ENCODE data around the gene MRPL49. TPM values are rescaled to one million over a fixed set of nuclear protein-coding genes. Genes with fewer than 3 reads are reported as not detected.

Gene MRPL49
- total RNA-seq, 1 donor, result 41.6 TPM

DNA sequence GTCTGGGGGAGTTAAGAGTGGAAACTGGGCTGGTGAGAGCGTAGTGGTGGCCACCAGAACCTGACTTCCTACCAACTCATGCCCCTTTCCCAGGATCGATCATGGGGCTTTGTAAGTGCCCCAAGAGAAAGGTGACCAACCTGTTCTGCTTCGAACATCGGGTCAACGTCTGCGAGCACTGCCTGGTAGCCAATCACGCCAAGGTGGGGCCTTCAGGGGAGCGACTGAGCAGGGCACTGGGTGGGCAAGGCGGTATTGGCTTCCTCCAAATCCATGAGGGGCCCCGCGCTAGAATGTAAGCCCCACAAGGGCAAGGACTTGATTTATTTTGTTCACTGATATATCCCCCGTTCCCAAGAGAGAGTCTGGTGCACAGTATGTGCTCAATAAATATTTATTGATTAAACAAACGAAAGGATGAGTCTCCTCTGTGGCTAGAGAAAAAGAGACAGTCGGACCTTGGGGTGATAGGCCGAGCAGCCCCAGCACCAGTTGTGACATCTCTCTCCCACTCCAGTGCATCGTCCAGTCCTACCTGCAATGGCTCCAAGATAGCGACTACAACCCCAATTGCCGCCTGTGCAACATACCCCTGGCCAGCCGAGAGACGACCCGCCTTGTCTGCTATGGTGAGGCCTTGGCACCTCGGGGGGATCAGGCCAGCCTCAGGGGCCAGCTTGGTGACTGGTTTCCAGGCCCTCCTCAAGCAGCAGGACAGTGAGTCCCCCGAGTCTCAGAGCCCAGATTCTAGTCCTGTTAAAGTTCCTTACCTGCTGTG, 37.3 kb upstream of the MRPL49 start:
- H3K9me3 ChIP-seq (ENCODE audit: low read depth, low read length), result no peaks in the 10 kb centered on the region
- H4K20me1 ChIP-seq (ENCODE audit: insufficient read depth, low read length), result no peaks in the 10 kb centered on the region
- H3K27me3 ChIP-seq (ENCODE audit: insufficient read depth, low read length), result no peaks in the 10 kb centered on the region
- H2AFZ ChIP-seq (ENCODE audit: low read length), result peak overlapping the region; percentile 92
- peaks cover 46% of the 10 kb centered on the region for H3K36me3 ChIP-seq (ENCODE audit: insufficient read depth, low read length)
- peak overlapping the region; percentile 97 for H3K4me3 ChIP-seq (ENCODE audit: insufficient read depth, low read length)
- peak overlapping the region; percentile 99 for H3K4me2 ChIP-seq (ENCODE audit: insufficient read depth, low read length)
- DNase-seq (ENCODE audit: insufficient read length, low spot score, missing footprints), result peak; percentile 69
- peaks cover 53% of the 10 kb centered on the region for H3K79me2 ChIP-seq (ENCODE audit: insufficient read depth, low read length)
- H3K4me1 ChIP-seq (ENCODE audit: insufficient read depth, low read length), result peaks cover 22% of the 10 kb centered on the region
- TF ChIP-seq, protein P1, sequence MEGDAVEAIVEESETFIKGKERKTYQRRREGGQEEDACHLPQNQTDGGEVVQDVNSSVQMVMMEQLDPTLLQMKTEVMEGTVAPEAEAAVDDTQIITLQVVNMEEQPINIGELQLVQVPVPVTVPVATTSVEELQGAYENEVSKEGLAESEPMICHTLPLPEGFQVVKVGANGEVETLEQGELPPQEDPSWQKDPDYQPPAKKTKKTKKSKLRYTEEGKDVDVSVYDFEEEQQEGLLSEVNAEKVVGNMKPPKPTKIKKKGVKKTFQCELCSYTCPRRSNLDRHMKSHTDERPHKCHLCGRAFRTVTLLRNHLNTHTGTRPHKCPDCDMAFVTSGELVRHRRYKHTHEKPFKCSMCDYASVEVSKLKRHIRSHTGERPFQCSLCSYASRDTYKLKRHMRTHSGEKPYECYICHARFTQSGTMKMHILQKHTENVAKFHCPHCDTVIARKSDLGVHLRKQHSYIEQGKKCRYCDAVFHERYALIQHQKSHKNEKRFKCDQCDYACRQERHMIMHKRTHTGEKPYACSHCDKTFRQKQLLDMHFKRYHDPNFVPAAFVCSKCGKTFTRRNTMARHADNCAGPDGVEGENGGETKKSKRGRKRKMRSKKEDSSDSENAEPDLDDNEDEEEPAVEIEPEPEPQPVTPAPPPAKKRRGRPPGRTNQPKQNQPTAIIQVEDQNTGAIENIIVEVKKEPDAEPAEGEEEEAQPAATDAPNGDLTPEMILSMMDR (IDR thresholded peaks at IDR 0.05; ENCODE audit: extremely low read depth, low read depth, low read length), result no peak
- peak overlapping the region; percentile 91 for H3K27ac ChIP-seq (ENCODE audit: low read depth, low read length)

DNA sequence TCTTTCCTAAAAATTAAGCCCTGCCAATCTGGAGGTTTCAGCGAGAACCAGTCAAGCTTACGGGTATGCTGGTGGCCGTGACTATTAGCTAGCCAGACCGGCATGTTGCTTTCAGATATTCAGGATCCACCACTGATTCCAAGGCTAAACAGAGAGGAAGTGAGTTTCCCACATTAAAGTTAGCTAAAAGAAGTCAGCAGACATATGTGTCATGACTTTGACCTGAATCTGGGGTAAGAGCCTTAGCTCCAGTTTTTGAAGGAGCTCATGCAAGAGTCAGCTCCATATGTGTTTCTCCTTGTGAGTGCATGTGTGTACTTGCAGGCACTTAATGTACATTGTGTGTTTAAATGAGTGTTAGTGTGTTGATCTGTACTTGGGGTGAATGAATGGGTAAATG, 36.7 kb upstream of the MRPL49 start:
- H4K20me1 ChIP-seq (ENCODE audit: insufficient read depth, low read length), result no peaks in the 10 kb centered on the region
- H3K27ac ChIP-seq (ENCODE audit: low read depth, low read length), result peak overlapping the region; percentile 91
- TF ChIP-seq, protein P1 (IDR thresholded peaks at IDR 0.05; ENCODE audit: extremely low read depth, low read depth, low read length), result no peak
- no peak overlapping the region for H2AFZ ChIP-seq (ENCODE audit: low read length)
- H3K36me3 ChIP-seq (ENCODE audit: insufficient read depth, low read length), result peaks cover 45% of the 10 kb centered on the region
- peaks cover 49% of the 10 kb centered on the region for H3K79me2 ChIP-seq (ENCODE audit: insufficient read depth, low read length)
- H3K9me3 ChIP-seq (ENCODE audit: low read depth, low read length), result no peaks in the 10 kb centered on the region
- H3K4me3 ChIP-seq (ENCODE audit: insufficient read depth, low read length), result peak overlapping the region; percentile 97
- DNase-seq (ENCODE audit: insufficient read length, low spot score, missing footprints), result no peak
- H3K4me2 ChIP-seq (ENCODE audit: insufficient read depth, low read length), result peak overlapping the region; percentile 99
- peaks cover 22% of the 10 kb centered on the region for H3K4me1 ChIP-seq (ENCODE audit: insufficient read depth, low read length)
- no peaks in the 10 kb centered on the region for H3K27me3 ChIP-seq (ENCODE audit: insufficient read depth, low read length)

DNA sequence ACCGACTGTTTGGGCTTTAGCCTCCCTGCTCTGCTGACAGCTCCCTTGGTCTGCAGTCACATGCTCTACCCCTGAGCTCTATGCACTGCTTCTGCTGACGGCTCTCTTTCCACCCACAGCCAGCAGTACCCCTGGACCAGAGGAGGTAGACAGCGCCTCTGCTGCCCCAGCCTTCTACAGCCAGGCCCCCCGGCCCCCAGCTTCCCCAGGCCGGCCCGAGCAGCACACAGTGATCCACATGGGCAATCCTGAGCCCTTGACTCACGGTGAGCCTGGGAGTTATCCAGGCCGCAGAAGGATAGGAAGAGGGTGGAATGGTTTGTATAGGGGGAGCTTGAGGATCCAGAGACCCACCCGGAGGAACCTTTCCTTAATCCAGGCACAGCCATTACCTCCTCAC, 35.3 kb upstream of the MRPL49 start:
- no peak for DNase-seq (ENCODE audit: insufficient read length, low spot score, missing footprints)
- no peak overlapping the region for H3K4me2 ChIP-seq (ENCODE audit: insufficient read depth, low read length)
- no peaks in the 10 kb centered on the region for H3K27me3 ChIP-seq (ENCODE audit: insufficient read depth, low read length)
- TF ChIP-seq, protein P1 (IDR thresholded peaks at IDR 0.05; ENCODE audit: extremely low read depth, low read depth, low read length), result no peak
- no peaks in the 10 kb centered on the region for H4K20me1 ChIP-seq (ENCODE audit: insufficient read depth, low read length)
- peaks cover 22% of the 10 kb centered on the region for H3K4me1 ChIP-seq (ENCODE audit: insufficient read depth, low read length)
- no peak overlapping the region for H2AFZ ChIP-seq (ENCODE audit: low read length)
- no peak overlapping the region for H3K4me3 ChIP-seq (ENCODE audit: insufficient read depth, low read length)
- no peak overlapping the region for H3K27ac ChIP-seq (ENCODE audit: low read depth, low read length)
- peaks cover 43% of the 10 kb centered on the region for H3K36me3 ChIP-seq (ENCODE audit: insufficient read depth, low read length)
- H3K79me2 ChIP-seq (ENCODE audit: insufficient read depth, low read length), result peaks cover 40% of the 10 kb centered on the region
- no peaks in the 10 kb centered on the region for H3K9me3 ChIP-seq (ENCODE audit: low read depth, low read length)

DNA sequence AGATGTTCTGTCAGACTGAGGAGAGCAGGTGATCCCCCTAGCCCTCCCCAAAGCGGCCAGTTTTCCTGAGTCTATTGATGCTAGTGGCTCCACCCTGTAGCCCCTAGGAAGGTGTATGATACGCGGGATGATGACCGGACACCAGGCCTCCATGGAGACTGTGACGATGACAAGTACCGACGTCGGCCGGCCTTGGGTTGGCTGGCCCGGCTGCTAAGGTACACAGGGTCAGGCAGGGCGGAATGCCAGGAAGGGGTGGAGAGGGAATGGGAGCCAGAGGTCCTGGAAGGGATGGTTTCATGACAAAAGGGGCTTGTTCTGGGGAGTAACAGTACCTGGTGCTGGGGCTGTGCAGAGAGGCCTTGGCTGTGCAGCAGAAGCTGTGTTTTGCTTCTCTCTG, 34.9 kb upstream of the MRPL49 start:
- peaks cover 36% of the 10 kb centered on the region for H3K79me2 ChIP-seq (ENCODE audit: insufficient read depth, low read length)
- H3K27ac ChIP-seq (ENCODE audit: low read depth, low read length), result no peak overlapping the region
- H3K4me1 ChIP-seq (ENCODE audit: insufficient read depth, low read length), result peaks cover 22% of the 10 kb centered on the region
- H3K9me3 ChIP-seq (ENCODE audit: low read depth, low read length), result no peaks in the 10 kb centered on the region
- peaks cover 43% of the 10 kb centered on the region for H3K36me3 ChIP-seq (ENCODE audit: insufficient read depth, low read length)
- TF ChIP-seq, protein P1 (IDR thresholded peaks at IDR 0.05; ENCODE audit: extremely low read depth, low read depth, low read length), result no peak
- DNase-seq (ENCODE audit: insufficient read length, low spot score, missing footprints), result peak; percentile 29
- H3K4me2 ChIP-seq (ENCODE audit: insufficient read depth, low read length), result no peak overlapping the region
- H3K27me3 ChIP-seq (ENCODE audit: insufficient read depth, low read length), result no peaks in the 10 kb centered on the region
- H2AFZ ChIP-seq (ENCODE audit: low read length), result no peak overlapping the region
- H3K4me3 ChIP-seq (ENCODE audit: insufficient read depth, low read length), result no peak overlapping the region
- H4K20me1 ChIP-seq (ENCODE audit: insufficient read depth, low read length), result no peaks in the 10 kb centered on the region

Data from osteoblast (primary cell).